ENCODE data around the gene FAM210B. TPM values are rescaled to one million over a fixed set of nuclear protein-coding genes. Genes with fewer than 3 reads are reported as not detected.

Gene FAM210B
- total and polyA plus RNA-seq, 10 of the 15 experiments (the other 5 are each of a cell fraction or from before 2014, with no cell fraction given) = 0.13 to 1.4 (median 0.68) TPM

DNA sequence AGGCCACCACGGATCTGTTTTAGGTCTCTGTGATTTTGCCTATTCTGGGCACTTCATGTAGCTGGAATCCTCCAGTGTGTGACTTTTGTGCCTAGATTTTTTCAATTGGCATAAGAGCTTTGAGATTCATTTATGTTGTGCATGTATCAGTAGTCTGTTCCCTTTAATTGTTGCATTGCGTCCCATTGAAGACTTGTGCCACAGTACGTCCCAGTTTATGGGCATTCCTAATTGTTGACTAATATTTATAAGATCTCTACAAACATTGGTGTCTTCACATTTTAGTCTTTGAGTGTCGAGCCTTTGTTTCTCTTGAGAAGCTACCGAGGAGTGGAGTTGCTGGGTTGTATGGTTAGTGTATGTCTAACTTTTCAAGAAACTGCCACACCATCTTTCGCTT is 704 bp upstream of the FAM210B start:
- no peak for ATAC-seq
- H3K4me1 ChIP-seq (ENCODE audit: control insufficient read depth, insufficient read depth, low read length) = no peaks in the 10 kb centered on the region
- H2AFZ ChIP-seq (ENCODE audit: control insufficient read depth, low read depth, low read length) = no peak overlapping the region
- no peak overlapping the region for H3K9ac ChIP-seq (ENCODE audit: control insufficient read depth, insufficient read depth, low read length)
- no peak overlapping the region for H3K4me3 ChIP-seq
- ChIA-PET SMC1A (ENCODE audit: uncharacterized antibody, unreplicated experiment) (interaction anchor here (0.9 to 1.2 kb wide), 2 partner anchors 9 to 108 kb away, joined by 3 to 4 read pairs; no protein-coding TSS in a partner anchor), CTCF (no interaction called here), RAD21 (ENCODE audit: unreplicated experiment) (interaction anchor here (0.5 to 1.5 kb wide), 4 partner anchors 9 to 34 kb away, joined by 3 to 4 read pairs (median 4); partner anchors contain the start of genes AURKA and CSTF1), POLR2A (interaction anchor here (1.1 kb wide), 1 partner anchor 14 kb away, joined by 3 read pairs; no protein-coding TSS in a partner anchor)
- no peak overlapping the region for H3K27ac ChIP-seq (ENCODE audit: control insufficient read depth, insufficient read depth)
- BruUV-seq (replicated peaks) = no TSS peak
- H3K27me3 ChIP-seq (replicated peaks in 1 of 2; ENCODE audit: control insufficient read depth in 2 of 2, insufficient read depth in 2 of 2, low read length in 1 of 2) = no peaks in the 10 kb centered on the region
- no peak for DNase-seq (ENCODE audit: low read depth, low spot score)
- H3K79me2 ChIP-seq (ENCODE audit: control insufficient read depth, insufficient read depth, low read length) = no peaks in the 10 kb centered on the region
- H4K20me1 ChIP-seq (ENCODE audit: control insufficient read depth, insufficient read depth) = no peaks in the 10 kb centered on the region
- in situ Hi-C loops (cut with MboI) = no loop called here
- WGBS (ENCODE audit: insufficient coverage, insufficient replicate concordance, low lambda C conversion rate, missing lambda C conversion rate) = 60% methylated on average over 6 of the region's 6 CpGs
- H3K9me3 ChIP-seq (replicated peaks; ENCODE audit: control insufficient read depth, insufficient read depth, low read length) = no peaks in the 10 kb centered on the region
- no peak for FAIRE-seq
- TF ChIP-seq SPI1 (IDR thresholded peaks at IDR 0.05; ENCODE audit: borderline replicate concordance, insufficient read depth, low read depth, low read length) (no peak), CREB1 (IDR thresholded peaks at IDR 0.05; ENCODE audit: low read depth) (no peak), RAD21 (IDR thresholded peaks at IDR 0.05; ENCODE audit: insufficient read depth, low read depth, low read length) (no peak)
- no peaks in the 10 kb centered on the region for H3K36me3 ChIP-seq (ENCODE audit: control insufficient read depth in 2 of 2, insufficient read depth in 2 of 2, low read length in 1 of 2)
- H3K4me2 ChIP-seq (ENCODE audit: control insufficient read depth, insufficient read depth) = no peak overlapping the region
- intact Hi-C loops (cut with micrococcal nuclease; ENCODE audit: unreplicated experiment) = no loop called here

DNA sequence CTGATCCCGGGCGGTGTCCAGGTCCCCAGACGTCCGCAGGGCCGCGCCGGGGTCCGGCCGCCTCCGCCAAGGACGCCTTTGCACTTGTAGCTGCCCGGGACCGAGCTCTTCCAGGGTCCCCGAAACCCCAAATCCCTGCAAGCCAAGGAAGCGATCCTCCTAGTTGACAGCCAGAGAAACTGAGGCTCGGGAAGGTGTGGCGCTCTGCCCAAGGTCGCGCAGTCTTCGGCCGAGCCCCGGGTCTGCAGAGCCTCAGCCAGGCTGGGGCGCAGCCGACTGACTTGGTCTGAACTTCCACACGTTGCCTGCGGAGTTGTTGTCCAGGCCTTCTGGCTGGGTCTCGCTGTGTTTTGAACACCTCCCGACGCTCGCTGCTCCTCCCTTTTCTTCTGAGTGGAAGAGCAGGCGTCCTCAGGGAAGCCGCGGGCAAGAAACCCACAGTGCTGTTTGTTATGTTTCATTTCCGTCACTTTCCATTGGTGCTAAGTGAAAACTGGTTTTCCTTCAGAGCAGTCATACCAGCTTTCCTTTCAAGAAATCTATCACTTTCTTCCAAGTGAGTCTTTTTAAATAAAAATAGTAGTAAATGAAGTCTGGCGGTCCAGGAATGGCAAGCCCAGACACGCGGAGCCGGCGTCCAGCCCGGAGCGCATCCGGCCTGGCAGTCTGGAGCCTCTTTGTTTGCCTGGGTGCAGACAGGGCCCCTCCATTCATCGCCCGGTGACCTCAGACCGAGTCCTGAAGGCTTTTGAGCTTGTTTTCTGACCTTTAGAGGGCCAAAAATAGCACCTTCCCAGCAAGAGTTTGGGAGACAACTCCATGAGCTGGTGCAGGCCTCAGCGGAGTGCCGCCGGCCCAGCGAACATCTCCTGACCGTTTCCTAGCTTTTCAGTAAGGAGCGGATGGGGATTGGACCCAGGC is 698 bp downstream of the FAM210B start:
- H2AFZ ChIP-seq (ENCODE audit: control insufficient read depth, low read depth, low read length) = peak overlapping the region; percentile 89
- intact Hi-C loops (cut with micrococcal nuclease; ENCODE audit: unreplicated experiment) = no loop called here
- BruUV-seq (replicated peaks) = no TSS peak
- POLR2A ChIA-PET = interaction anchor here (0.6 to 1.1 kb wide), 3 partner anchors 11 to 669 kb away, joined by 3 to 4 read pairs (median 3); no protein-coding TSS in a partner anchor
- no peaks in the 10 kb centered on the region for H3K9me3 ChIP-seq (replicated peaks; ENCODE audit: control insufficient read depth, insufficient read depth, low read length)
- no peaks in the 10 kb centered on the region for H4K20me1 ChIP-seq (ENCODE audit: control insufficient read depth, insufficient read depth)
- no peak for FAIRE-seq
- H3K36me3 ChIP-seq (ENCODE audit: control insufficient read depth in 2 of 2, insufficient read depth in 2 of 2, low read length in 1 of 2) = no peaks in the 10 kb centered on the region
- SMC1A ChIA-PET (ENCODE audit: uncharacterized antibody, unreplicated experiment) = interaction anchor here (0.7 to 1.5 kb wide), 2 partner anchors 13 to 1257 kb away, joined by 3 read pairs; no protein-coding TSS in a partner anchor
- H3K27ac ChIP-seq (ENCODE audit: control insufficient read depth, insufficient read depth) = no peak overlapping the region
- H3K9ac ChIP-seq (ENCODE audit: control insufficient read depth, insufficient read depth, low read length) = peak overlapping the region; percentile 57
- H3K79me2 ChIP-seq (ENCODE audit: control insufficient read depth, insufficient read depth, low read length) = no peaks in the 10 kb centered on the region
- no peaks in the 10 kb centered on the region for H3K27me3 ChIP-seq (replicated peaks in 1 of 2; ENCODE audit: control insufficient read depth in 2 of 2, insufficient read depth in 2 of 2, low read length in 1 of 2)
- no peaks in the 10 kb centered on the region for H3K4me1 ChIP-seq (ENCODE audit: control insufficient read depth, insufficient read depth, low read length)
- no peak for DNase-seq (ENCODE audit: low read depth, low spot score)
- CTCF ChIA-PET = interaction anchor here (1.2 kb wide), 1 partner anchor 157 kb away, joined by 3 read pairs; no protein-coding TSS in a partner anchor
- RAD21 ChIA-PET (ENCODE audit: unreplicated experiment) = interaction anchor here (0.9 to 1.5 kb wide), 4 partner anchors 13 to 32 kb away, joined by 3 to 4 read pairs (median 3); partner anchors contain the start of genes AURKA and CSTF1
- in situ Hi-C loops (cut with MboI) = no loop called here
- peak; percentile 19; the same call in 2 of the 3 replicates for ATAC-seq
- peak overlapping the region; percentile 57 for H3K4me3 ChIP-seq
- 46% methylated on average over 51 of the region's 51 CpGs for WGBS (ENCODE audit: insufficient coverage, insufficient replicate concordance, low lambda C conversion rate, missing lambda C conversion rate)
- peak overlapping the region; percentile 98 for H3K4me2 ChIP-seq (ENCODE audit: control insufficient read depth, insufficient read depth)
- TF ChIP-seq NR2F1 (conservative IDR thresholded peaks at IDR 0.05) = no peak; the same call in 1 of the 2 replicates
- TF ChIP-seq, protein P1, sequence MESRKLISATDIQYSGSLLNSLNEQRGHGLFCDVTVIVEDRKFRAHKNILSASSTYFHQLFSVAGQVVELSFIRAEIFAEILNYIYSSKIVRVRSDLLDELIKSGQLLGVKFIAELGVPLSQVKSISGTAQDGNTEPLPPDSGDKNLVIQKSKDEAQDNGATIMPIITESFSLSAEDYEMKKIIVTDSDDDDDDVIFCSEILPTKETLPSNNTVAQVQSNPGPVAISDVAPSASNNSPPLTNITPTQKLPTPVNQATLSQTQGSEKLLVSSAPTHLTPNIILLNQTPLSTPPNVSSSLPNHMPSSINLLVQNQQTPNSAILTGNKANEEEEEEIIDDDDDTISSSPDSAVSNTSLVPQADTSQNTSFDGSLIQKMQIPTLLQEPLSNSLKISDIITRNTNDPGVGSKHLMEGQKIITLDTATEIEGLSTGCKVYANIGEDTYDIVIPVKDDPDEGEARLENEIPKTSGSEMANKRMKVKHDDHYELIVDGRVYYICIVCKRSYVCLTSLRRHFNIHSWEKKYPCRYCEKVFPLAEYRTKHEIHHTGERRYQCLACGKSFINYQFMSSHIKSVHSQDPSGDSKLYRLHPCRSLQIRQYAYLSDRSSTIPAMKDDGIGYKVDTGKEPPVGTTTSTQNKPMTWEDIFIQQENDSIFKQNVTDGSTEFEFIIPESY (IDR thresholded peaks at IDR 0.05) = no peak
- no peak for TF ChIP-seq ZNF622 (IDR thresholded peaks at IDR 0.05)
- TF ChIP-seq, protein P2, sequence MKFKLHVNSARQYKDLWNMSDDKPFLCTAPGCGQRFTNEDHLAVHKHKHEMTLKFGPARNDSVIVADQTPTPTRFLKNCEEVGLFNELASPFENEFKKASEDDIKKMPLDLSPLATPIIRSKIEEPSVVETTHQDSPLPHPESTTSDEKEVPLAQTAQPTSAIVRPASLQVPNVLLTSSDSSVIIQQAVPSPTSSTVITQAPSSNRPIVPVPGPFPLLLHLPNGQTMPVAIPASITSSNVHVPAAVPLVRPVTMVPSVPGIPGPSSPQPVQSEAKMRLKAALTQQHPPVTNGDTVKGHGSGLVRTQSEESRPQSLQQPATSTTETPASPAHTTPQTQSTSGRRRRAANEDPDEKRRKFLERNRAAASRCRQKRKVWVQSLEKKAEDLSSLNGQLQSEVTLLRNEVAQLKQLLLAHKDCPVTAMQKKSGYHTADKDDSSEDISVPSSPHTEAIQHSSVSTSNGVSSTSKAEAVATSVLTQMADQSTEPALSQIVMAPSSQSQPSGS (IDR thresholded peaks at IDR 0.05; ENCODE audit: low read length) = no peak
- no peak for TF ChIP-seq WRNIP1 (IDR thresholded peaks at IDR 0.05; ENCODE audit: borderline replicate concordance, low read depth, low read length)
- no peak for TF ChIP-seq POLR2AphosphoS5 (IDR thresholded peaks at IDR 0.05; ENCODE audit: low read length)
- no peak for TF ChIP-seq RCOR1 (conservative IDR thresholded peaks at IDR 0.05; ENCODE audit: low read depth, low read length)
- no peak for TF ChIP-seq FOXM1 (IDR thresholded peaks at IDR 0.05; ENCODE audit: low read depth, low read length)
- no peak for TF ChIP-seq PAX5 (IDR thresholded peaks at IDR 0.05; ENCODE audit: borderline replicate concordance, low read depth, low read length)
- TF ChIP-seq ZBED1 (IDR thresholded peaks at IDR 0.05; ENCODE audit: borderline replicate concordance) = no peak
